Dermis blood vessel endothelial cell (primary cell): ENCODE measurements around the gene FGF14. TPM values are rescaled to one million over a fixed set of nuclear protein-coding genes. Genes with fewer than 3 reads are reported as not detected.

Experiments
- DNase-seq: peaks from one replicate; pipeline ENCODE4 v3.0.0; 2010
- total RNA-seq: library from RNA; depleted of rRNA; stranded (reverse); fragments of >200 nt; gene quantifications from 2 replicates; pipeline ENCODE4 v1.2.3, GENCODE V29; 2014

Gene FGF14
- 0.34 and 1.3 TPM in 2 replicates for total RNA-seq

DNA sequence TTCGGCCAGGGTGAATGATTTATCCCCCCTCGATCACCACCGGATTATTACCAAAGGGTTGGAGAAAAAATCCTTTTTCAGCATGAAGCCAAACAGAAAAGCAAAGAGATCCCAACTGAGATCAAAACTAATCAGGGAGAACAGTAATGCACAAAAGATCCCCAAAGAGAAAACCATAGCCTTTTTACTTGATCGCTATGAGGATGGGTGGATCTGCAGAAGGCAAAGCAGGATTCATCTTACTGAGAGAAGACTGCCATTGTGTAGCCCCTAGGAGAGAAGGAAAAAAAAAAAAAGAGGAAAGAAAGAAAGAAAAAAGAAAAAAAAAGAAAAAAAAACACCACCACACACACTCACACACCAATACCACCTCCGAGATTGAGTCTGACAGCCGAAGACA is at the start of gene FGF14:
Gene FGF14 (minus strand): TSS at position 283 of the 400 bp plus-strand sequence.
- no peak for DNase-seq

DNA sequence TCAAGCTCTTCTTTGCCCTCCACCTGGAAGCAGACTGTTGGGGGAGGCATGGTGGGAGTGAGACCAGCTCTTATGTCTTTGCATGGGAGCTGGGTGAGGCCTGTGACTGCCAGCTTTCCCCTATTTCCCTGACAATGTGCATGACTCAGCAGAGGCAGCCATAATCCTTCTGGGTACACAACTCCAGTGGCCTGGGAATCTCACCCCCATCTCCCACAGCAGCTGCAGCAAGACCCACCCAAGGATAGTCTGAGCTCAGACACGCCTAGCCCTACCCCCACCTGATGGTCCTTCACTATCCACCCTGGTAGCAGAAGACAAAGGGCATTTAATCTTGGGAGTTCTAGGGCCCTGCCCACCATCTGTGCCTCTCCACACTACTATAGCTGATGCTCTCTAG is 41.4 kb upstream of the FGF14 start:
- no peak for DNase-seq

DNA sequence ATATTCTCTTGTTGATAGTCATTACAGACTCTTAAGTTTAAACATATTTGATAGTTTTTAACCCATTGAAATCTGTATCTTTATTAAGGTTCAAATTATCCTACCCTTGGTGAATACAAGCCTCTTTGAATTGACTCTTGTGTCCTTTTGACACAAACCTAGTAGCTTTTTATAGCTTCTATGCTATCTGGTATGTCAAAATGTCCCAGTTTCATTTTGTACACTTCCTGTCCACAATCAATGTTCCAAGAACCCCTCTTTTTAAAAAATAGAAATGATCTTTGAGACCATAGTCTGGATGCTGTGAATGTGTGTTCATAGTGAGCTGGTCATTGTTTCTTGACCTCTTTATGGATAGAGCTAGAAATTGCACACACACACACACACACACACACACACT is 39.2 kb upstream of the FGF14 start:
- no peak for DNase-seq

DNA sequence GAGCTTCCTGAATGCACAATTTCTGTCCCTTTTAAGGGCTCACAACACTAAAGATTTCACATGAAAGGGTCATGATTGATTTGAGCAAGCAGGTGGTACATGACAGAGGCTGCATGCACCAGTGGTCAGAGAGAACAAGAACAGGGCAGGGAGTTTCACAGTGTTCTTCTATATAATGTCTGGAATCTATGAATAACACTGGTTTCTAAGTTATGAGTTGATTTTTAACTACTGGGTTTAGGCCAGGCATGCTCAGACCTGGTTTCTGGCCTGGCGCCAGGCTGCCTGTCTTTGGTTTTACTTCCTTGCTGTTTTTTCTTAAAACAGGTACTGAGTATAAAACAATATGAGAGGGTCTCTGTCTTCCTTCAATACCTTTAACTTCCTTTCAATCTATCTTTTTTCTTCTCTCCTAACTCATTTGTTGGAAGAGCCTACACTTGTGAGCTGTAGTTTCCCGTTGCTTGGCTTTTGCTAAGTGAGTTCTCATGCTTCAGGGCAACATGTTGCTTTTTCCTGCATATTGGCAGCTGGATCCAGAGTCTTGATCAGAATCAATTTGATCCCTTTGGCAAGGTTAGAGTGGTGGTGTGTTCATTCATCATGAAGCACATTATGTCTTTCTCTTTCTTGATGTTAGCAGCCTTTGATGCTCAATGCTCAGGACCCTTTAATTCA is 38.5 kb upstream of the FGF14 start:
- no peak for DNase-seq

DNA sequence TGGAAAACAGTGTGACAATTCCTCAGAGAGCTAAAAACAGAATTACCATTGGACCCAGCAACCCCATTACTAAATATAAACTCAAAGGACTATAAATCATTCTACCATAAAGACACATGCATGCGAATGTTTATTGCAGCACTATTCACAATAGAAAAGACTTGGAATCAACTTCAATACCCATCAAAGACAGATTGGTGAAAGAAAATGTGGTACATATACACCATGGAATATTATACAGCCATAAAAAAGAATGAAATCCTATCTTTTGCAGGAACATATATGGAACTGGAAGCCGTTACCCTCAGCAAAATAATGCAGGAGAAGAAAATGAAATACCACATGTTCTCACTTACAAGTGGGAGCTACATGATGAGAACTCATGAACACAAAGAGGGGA is 20.8 kb upstream of the FGF14 start:
- DNase-seq = no peak

DNA sequence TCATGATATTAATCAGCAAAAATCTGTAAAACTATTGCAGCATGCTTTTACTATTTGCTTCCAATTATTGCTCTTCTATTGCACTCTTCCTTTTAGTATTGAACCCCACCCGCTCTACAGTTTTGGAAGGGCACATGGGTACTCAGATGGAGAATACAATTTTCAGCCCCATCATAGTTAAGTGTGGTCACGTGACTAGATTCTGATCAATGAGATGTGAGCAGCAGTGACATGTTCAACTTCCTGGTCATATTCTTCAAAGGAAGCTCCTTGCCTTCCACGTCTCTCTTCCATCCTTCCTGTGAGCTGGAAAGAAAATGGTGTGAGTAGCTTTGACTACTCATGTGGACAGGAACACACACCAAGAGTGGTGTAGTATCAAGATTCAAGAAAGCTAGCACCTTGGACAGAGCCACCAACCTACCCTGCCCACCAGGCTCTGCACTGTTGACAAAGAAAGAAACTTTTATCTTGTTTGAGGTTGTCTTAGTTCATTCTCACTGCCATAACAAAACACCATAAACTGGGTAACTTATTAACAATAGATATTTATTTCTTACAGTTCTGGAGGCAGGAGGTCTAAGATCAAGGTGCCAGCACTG is 3.8 kb upstream of the FGF14 start:
- DNase-seq = peak; percentile 13

DNA sequence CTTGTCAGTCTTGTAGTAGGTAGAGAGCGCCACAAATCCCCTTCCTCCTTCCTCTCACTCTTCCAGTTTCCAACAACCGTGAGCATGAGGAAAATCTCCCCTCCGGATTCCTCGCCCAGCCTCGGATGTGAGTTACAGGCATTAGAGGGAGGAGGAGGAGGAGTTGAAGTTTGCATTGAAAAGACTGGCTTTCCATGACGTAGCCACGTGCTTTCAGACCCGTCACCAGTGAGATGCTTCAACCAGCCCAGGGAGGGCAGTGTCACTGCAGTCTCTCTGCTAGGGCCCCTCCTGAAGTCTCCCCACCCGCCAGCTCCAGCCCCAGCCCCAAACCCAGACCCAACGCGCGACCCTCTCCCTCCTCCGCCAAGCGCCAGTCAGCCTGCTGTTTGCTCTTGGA is 442 bp upstream of the FGF14 start:
- DNase-seq = peak; percentile 13

DNA sequence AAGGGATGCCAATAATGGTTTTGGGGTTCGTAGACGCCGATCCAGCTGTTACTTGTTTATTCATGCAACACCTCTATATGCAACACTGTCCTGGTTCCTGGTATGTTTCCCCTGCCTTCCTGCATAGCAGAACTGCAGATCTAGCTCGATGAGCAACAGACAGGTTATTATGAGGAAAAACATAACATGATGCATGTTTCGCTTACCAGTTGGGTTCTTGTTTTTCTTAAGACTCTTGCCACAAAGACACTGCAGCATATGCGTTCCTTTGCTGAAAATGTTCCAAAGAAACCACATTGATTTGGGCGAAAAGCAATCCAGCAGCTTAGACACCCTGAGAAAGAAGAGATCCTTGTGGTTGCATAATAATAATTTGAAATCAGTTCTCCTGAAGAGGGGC is 583 bp downstream of the FGF14 start:
- DNase-seq = no peak

DNA sequence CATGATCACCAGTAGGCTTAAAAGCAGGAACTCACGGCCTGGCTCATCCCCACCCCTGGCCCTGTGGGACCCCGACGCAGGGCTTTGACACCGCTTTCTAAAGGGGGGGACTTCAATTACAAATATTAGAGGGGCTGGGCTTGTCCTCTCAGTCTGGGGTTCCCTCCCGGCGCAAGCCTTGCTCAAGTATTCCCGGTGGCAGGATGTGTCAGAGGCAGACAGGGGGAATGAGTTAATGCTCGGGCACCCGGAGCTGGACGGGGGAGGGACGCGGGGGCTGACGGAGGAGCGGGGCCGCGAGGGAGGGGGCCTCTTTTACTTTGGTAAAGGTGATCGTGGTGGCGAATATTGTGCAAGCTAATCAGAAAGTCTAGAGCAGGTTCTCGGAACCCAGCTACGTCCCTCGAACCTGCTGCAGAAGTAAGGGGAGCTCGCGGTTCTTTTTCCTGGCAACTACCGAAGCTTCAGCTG is 1.1 kb downstream of the FGF14 start:
- no peak for DNase-seq

DNA sequence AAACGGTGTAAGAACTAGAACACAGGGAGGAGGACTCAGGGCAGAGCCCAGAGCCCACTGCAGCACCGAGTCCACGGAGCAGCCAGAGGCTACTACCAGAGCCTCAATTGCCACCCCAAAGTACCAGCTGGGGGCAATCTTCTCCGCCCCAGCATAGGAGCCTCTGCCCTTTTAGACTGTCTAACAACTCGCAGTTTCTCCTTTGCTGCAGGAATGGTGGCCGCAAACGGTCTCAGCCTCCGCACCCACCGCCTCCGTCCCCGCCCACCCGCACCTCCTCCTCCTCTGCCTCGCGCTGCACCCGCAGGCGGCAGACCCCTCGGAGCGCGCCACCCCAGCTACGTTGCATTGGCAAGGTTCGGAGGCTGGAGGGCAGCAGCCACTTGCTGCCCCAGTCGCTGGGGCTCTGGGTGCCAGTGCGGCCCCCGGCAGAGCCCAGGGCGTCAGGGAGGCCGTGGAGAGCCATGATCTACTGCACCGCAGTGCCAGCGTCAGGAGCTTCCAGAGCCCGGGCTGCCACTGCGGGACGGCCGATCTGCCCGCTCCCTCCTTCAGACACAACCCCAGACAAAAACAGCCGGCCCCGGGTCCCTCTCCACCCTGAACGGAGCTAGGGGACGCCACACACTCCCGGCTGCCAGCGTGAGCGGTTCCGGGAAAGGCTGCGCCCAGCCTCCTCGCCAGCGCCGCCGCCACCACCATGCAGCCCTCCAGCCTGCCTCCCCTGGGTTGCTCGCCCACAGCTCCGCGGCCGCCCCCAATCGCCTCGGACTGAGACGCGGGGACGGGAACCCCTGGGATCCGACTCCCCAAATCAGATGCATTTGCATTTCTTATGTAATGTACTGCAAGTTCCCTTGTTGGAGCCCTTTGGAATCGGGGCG is 1.8 kb downstream of the FGF14 start:
- DNase-seq = no peak

DNA sequence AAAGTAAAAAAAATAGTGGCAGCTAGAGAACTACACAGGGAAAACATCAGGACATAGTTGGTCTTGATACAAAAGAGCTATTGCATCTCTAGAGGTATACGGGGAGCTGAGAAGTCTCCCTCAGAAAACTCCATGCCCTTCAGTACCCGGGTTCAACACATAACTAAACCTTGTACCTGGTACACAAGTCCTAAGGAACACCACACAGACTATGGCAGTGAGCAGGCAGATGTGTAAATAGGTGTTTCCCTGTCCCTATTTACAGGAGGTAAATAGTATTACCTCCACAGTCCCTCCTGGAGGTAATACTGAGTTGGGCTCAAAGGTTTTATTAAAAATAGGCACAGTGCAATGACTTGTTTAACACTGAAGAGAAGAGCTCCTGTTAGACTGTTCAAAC is 5.9 kb downstream of the FGF14 start:
- DNase-seq = no peak

DNA sequence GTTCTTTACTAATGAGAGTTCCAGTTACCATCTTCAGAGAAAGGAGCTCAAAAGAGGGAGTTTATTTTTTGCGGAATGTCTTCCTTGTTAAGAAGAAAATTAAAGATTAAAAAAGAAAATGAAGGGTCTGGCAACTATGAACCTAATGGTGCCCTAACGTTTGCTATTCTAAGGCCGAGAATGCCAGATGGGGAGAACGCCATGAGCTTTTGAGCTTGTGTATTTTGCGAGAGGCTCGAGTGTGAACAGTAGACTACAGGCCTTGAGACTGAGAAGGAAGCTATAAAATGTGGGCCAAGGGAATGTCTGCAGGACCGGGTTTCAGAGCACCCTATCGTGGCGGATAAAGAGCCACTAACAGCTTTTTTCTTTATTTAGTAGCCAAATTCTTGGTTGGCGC is 6.7 kb downstream of the FGF14 start:
- DNase-seq = no peak

DNA sequence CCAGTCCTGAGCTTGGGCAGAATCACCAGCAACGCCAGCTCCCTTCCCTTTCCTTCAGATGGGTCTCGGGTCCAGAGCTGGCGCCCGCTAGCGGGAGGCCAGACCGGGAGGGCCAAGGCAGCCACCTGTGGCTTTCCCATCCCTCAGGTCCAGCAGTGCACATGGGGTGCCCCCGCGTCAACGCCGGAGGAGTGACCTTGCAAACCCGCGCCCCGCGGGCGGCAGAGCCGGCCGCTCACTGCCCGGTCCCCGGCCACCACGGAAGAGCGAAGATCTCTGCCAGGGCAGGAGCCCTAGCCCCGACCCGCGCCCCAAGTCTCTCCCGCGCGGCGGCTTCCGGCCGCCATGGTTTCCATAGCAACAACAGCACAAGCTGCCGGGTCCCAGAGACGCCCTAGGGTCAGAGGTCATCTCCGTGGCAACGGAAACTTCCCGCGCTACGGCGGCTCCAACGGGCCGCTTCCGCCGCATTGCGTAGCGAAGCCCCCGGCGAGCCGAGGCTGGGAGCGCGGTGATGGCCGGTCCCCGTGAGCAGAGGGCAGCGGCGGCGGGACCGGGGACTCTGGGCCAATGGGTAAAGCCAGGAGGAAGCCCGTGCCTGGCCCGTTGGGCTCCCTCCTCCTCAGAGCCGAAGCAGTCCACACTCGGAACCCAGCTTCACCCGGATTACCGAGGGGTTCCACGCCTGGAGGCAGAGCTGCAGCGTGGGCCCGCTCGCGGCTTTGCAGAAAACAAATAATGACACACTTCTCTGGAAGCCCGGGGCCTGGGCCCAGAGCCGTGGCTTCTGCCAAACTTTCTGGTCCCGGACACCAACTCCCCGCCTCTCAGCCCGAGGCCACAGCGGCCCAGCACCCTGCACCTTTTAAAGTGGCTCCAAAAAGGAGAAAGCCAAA is 7.4 kb downstream of the FGF14 start:
- DNase-seq = peak; percentile 81

DNA sequence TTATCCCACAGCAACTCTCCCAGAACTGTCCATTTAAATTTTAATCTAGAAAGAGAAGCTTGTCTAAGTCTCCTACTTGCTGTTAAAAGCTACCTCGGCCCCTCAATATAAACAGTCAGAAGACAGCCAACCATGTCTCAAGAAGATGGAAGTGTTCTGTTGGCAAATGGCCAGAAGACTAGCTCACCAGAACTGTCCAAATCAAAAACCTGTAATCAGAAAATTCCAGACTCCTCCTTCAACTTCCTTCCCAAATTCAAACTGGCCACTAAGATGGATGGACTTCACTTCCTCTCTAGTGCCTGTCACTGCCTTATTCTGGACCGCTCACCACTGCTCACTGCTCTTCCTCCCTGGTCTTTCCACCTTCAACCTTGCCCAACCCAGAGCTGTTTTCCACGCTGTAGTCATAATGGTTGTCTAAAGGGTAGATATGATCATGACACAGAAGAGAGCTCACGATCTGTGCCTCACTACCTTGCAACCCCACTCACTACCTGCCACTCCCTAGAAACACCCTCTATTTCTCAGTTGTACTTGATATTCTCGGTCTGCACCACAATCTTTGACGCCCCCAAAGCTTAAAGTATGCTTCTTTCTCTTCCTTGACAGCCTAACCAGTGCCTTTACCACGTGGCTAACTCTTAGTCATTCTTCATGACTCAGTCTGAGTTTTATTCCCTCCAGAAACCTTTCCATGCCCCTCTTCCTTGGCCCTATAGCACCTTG is 9.2 kb downstream of the FGF14 start:
- no peak for DNase-seq

DNA sequence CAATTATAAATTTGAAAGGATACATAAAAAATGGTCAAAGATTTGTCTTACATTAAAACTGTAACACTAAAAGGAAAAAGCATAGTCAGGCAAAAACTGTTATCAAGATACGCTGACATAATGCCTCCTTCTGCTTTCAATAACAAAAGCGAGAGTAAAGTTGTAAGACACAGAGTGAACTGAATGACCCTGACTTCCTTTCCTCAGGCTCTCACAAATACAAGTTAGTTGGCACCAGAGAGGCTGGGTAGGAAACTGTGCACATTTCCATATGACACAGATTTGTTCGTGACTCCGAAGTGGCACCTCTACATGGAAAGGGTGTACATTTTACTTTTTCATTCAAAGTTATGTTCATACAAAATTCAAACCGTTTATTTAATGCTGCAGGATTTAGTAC is 15.4 kb downstream of the FGF14 start:
- DNase-seq = no peak

DNA sequence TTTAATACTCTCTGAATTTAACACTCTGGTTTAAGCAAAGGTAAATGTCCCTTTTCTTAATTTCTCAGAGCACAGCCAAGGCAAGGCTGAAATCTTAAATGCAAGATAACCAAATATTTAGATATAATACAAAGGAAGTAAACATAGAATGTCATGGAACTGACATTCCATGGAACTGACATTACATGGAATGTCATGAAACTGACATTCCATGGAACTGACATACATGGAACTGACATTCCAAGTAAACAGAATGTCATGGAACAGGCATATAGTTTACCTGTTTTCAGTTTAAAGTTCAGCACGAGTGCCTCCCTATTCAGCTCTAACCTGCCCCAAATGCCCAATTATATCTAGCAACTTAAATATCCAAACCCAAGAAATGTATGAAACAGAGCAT is 21.8 kb downstream of the FGF14 start:
- no peak for DNase-seq

DNA sequence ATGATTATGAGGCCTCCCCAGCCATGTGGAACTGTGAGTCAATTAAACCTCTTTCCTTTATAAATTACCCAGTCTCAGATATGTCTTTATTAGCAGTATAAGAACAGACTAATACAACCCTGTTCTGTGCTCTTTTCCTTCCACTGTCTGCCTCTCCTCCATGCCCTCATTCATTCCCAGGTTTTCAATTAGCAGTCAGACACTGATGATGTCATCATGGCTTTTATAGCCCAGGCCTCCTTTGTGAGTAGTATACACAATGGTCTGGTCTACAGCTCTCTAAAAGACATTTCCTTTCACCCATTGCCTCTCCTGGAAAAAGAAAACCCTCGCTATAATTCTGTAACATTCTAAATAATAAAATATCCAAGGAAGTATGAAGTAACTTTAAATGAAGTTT is 25.5 kb downstream of the FGF14 start:
- DNase-seq = no peak

DNA sequence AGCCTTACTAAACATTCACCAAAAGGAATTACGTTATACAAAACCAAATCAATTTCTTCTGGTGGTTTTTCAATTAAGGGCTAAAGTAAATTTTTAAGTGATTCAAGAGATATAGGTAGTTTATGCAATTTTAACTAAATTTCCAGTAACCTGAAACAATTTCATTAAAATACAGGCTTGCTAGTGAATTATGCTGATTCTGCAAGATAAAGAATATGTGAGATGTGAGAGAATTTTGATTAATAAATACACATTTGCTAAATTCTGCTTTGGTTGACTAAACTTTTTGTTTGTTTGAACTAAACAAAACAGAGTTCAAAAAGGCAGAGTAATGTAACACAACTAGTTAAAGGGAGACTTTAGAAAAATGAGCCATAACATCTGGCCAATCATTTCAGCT is 27.1 kb downstream of the FGF14 start:
- no peak for DNase-seq

DNA sequence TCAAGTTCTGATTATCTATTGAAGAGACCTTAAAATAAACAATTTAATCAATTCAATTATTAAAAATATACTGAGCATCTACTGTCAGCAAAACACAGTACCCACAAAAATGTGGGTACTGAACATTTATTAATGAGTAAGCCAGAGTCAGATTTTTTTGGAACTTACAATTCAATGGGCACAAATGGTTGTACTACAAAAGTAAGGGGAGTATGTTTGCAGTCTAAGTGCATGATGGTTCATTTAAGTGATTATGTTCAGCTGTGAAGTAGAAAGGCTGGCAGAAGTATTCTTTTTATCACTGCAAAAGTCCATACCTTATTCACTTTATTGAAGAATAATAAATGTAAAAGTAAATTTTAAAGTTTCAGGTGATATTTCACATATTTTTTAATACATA is 27.6 kb downstream of the FGF14 start:
- no peak for DNase-seq

DNA sequence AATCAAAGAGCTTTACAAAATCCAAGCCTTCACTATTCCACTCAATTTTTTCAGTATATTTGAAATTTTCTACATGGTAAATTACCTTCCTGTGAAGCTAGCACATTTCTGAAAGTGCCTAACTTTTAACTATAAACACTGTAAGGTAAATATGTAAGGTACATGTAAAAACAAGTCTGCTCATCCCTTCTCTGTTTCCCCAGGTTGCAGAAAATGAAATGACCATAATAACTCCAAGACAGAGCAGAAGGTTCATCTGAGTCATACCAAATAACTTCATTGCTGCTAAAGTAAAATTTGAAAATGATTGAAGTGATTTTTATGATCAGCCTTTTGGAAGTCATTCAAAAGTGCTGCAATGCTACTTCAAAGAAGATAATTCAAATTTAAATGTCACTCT is 28.6 kb downstream of the FGF14 start:
- DNase-seq = no peak

DNA sequence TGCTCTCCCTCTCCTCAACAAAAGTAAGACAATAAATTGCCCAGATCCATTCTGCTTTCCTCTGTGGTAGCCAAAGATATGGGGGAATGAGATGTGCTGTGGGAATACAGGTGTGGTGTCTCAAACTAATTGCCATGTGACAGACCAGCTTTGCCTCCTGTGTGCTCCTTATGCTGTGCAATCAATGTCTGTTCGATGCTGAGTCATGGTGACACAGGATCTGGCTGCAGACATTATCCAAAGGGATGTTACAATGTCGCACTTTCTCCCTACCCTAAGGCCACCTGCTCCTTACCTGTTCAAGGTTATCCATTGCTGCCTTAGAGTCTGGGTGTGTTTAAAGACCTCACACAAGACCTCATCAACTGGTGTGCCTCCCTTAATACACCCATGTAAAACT is 32.5 kb downstream of the FGF14 start:
- DNase-seq = no peak

DNA sequence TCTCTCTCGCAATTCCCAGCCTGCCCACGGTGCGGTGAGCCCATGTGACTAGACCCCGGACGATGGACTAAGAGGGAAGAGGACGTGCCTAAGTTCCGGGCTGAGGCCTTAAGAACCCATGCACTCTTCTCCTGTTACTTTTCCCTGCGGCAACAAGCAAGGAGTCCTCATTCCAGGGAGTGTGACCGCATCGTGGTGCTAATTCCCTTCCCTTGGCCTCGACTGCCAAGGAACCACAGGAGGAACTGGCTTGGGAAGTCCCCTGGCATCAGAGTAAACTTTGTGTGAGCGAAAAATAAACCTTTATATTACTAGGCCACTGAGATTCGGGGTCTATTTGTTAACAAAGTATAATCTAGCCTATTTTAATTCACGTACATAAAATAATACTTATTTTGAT is 34.0 kb downstream of the FGF14 start:
- no peak for DNase-seq
